OCI-LY1 (cell line): Measurements from ENCODE around the gene TGFB2.

Experiments
- EZH2 ChIP-seq: fragments of 200-600 bp; sonication (generic), shearing (Covaris generic); IDR thresholded peaks from 2 replicates; pipeline ENCODE4 v1.8.0; 2017; ENCODE audit warnings: borderline replicate concordance, mixed run types, mild to moderate bottlenecking, antibody characterized with exemption, low read length, moderate library complexity, mixed read lengths
- TF ChIP-seq, protein P1 (sequence below): fragments of 200-600 bp; sonication (generic), shearing (Covaris generic); IDR thresholded peaks from 2 replicates; pipeline ENCODE4 v1.5.1; 2017; ENCODE audit warnings: mild to moderate bottlenecking, antibody characterized with exemption, low read length, moderate library complexity, mixed read lengths

GRCh38 chr1:218299416-218299815, 45.7 kb upstream of the TGFB2 start:
- TF ChIP-seq EZH2, result no peak
- TF ChIP-seq, protein P1, sequence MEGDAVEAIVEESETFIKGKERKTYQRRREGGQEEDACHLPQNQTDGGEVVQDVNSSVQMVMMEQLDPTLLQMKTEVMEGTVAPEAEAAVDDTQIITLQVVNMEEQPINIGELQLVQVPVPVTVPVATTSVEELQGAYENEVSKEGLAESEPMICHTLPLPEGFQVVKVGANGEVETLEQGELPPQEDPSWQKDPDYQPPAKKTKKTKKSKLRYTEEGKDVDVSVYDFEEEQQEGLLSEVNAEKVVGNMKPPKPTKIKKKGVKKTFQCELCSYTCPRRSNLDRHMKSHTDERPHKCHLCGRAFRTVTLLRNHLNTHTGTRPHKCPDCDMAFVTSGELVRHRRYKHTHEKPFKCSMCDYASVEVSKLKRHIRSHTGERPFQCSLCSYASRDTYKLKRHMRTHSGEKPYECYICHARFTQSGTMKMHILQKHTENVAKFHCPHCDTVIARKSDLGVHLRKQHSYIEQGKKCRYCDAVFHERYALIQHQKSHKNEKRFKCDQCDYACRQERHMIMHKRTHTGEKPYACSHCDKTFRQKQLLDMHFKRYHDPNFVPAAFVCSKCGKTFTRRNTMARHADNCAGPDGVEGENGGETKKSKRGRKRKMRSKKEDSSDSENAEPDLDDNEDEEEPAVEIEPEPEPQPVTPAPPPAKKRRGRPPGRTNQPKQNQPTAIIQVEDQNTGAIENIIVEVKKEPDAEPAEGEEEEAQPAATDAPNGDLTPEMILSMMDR, result peak; percentile 59
